Breast epithelium (tissue), 3 donors: Measurements from ENCODE around the gene UTP18.
"Not testable (repeated sequence)": the region's sequence is repeated elsewhere in the genome, so short reads cannot be mapped to it uniquely, and the experiment has no call there.

Experiments used
- CTCF ChIP-seq, 3 donors: fragments of 450-650 bp; IDR thresholded peaks; one replicate each; pipeline ENCODE4 v1.5.1; 2016 to 2017; ENCODE audit warnings: antibody characterized with exemption in 3 of 3, mild to moderate bottlenecking in 3 of 3, moderate library complexity in 3 of 3
- POLR2A ChIP-seq: fragments of 450-650 bp; IDR thresholded peaks from one replicate; pipeline ENCODE4 v1.6.1; 2016; ENCODE audit warnings: antibody characterized with exemption, mild to moderate bottlenecking, moderate library complexity
- POLR2AphosphoS5 ChIP-seq, 3 donors: sonication (generic); formaldehyde crosslinking; IDR thresholded peaks; one replicate each; pipeline ENCODE4 v1.6.1; 2017; ENCODE audit warnings: antibody characterized with exemption in 3 of 3

GRCh38 chr17:51312003-51312402 is 51.7 kb downstream of the UTP18 start:
- not testable (repeated sequence) for TF ChIP-seq CTCF (IDR thresholded peaks at IDR 0.05); POLR2AphosphoS5 (IDR thresholded peaks at IDR 0.05); POLR2A
